Hindlimb muscle (tissue), 1 donor: Measurements from ENCODE around the gene SMG6. TPM values are rescaled to one million over a fixed set of nuclear protein-coding genes. Genes with fewer than 3 reads are reported as not detected.
"Not testable (repeated sequence)": the region's sequence is repeated elsewhere in the genome, so short reads cannot be mapped to it uniquely, and the experiment has no call there.

ENCODE experiments used
- DNase-seq: peaks from one replicate; pipeline ENCODE4 v3.0.0-alpha.2; 2013
- polyA plus RNA-seq: library from polyadenylated mRNA; unstranded; fragments of 120-200 nt; gene quantifications from one replicate; pipeline ENCODE4 v1.2.1, GENCODE V29; 2013; ENCODE audit not compliant: insufficient read length

Gene SMG6
- 21.0 TPM for polyA plus RNA-seq

GRCh38 chr17:2303204-2304188 lies at the start of gene SMG6, which contains the start of gene SRR:
TSS of gene SMG6 (minus strand) at chr17:2303785. CDS start at chr17:2303720, 65 bp downstream.
TSS of gene SRR (plus strand) at chr17:2303950. CDS start at chr17:2315561, 11,611 bp downstream.
- peak; percentile 92 for DNase-seq

- no peak for DNase-seq
Measured at GRCh38 chr17:2351269-2351668, 47.7 kb upstream of the SMG6 start.

- no peak for DNase-seq
Measured at GRCh38 chr17:2347805-2348685, 44.5 kb upstream of the SMG6 start.

GRCh38 chr17:2346475-2346874 lies 42.9 kb upstream of the SMG6 start:
- DNase-seq, result no peak

GRCh38 chr17:2344528-2344927 lies 40.9 kb upstream of the SMG6 start:
- no peak for DNase-seq

- no peak for DNase-seq
Measured at GRCh38 chr17:2343421-2343820, 39.8 kb upstream of the SMG6 start.

GRCh38 chr17:2338315-2338657 lies 34.7 kb upstream of the SMG6 start:
- DNase-seq, result no peak

- DNase-seq, result no peak
Measured at GRCh38 chr17:2337544-2338314, 34.1 kb upstream of the SMG6 start.

GRCh38 chr17:2336852-2337543 lies 33.4 kb upstream of the SMG6 start, which contains the start of gene SGSM2:
TSS of gene SGSM2 (plus strand) at chr17:2337501. CDS start at chr17:2337689, 188 bp downstream.
- peak; percentile 67 for DNase-seq

GRCh38 chr17:2336215-2336851 lies 32.7 kb upstream of the SMG6 start, which contains the start of gene TSR1:
TSS of gene TSR1 (minus strand) at chr17:2336457. CDS start at chr17:2336427, 30 bp downstream.
- peak; percentile 94 for DNase-seq

- no peak for DNase-seq
Measured at GRCh38 chr17:2335726-2336214, 32.2 kb upstream of the SMG6 start.

- no peak for DNase-seq
Measured at GRCh38 chr17:2331303-2331702, 27.7 kb upstream of the SMG6 start.

- DNase-seq, result no peak
Measured at GRCh38 chr17:2323629-2324314, 20.2 kb upstream of the SMG6 start.

GRCh38 chr17:2321399-2321798 lies 17.8 kb upstream of the SMG6 start:
- no peak for DNase-seq

GRCh38 chr17:2319051-2319450 lies 15.5 kb upstream of the SMG6 start:
- no peak for DNase-seq

GRCh38 chr17:2317796-2318195 lies 14.2 kb upstream of the SMG6 start:
- DNase-seq, result no peak

- DNase-seq, result not testable (repeated sequence)
Measured at GRCh38 chr17:2316916-2317205, 13.3 kb upstream of the SMG6 start.

GRCh38 chr17:2312736-2313135 lies 9.2 kb upstream of the SMG6 start:
- DNase-seq, result no peak

- no peak for DNase-seq
Measured at GRCh38 chr17:2309338-2310154, 6.0 kb upstream of the SMG6 start.
